Stimulated activated CD8-positive, alpha-beta memory T cell treated with anti-CD3 and anti-CD28 coated beads, Interleukin-15, amount 100 ng/mL, for 4 hours (primary cell): ENCODE results near the gene LYRM9.
"Not testable (repeated sequence)": the region's sequence is repeated elsewhere in the genome, so short reads cannot be mapped to it uniquely, and the experiment has no call there.

Experiments
- DNase-seq, 2 donors: peaks; one replicate each; pipeline ENCODE4 v3.0.0-alpha.2; 2020; ENCODE audit warnings: low read depth in 2 of 2

The LYRM9 gene

GRCh38 chr17:27873746-27874145, 19.4 kb downstream of the LYRM9 start:
- DNase-seq: no peak

GRCh38 chr17:27873211-27873610, 20.0 kb downstream of the LYRM9 start:
- DNase-seq: no peak

GRCh38 chr17:27872776-27873175, 20.4 kb downstream of the LYRM9 start:
- DNase-seq: no peak

- DNase-seq: no peak
Measured at GRCh38 chr17:27871407-27871806, 21.8 kb downstream of the LYRM9 start.

DNA sequence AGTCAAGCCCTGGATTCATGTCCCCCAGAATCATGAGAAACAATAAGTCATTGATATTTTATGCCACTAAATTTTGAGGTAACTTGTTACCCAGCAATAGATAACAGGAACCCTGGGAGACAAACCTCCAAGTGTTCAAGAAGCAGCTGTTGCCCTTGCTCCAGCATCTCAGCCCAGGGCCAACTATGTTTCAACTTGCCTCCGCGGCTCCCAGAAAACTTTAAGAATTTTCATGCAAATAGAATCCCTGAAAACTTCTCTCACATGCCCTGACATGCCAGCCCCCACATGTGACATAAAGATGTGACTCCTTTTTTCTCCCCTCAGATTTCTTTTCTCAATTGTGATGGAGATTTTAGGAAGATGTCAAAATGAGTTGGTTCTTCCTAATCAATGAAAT, 22.8 kb downstream of the LYRM9 start:
- DNase-seq: no peak

DNA sequence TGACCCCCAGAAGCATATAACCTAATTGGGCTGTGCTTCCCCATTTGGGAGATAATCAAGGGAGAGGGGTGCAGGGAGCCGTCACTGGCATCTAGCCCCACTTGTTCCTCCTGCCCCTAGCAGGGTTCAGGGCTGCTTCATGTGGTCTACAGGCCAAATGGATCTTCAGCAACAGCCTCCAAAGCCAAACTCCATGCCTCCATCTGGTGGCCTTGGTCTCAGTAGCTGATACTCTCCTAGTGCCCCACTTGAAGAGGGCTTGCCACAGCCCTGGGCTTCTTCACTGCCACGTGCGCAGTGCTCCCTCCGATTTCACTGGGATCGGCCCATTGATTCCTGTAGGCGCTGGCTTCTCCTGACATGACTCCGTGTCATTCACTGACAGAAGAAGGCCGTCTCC, 24.6 kb downstream of the LYRM9 start:
- DNase-seq: no peak

GRCh38 chr17:27862840-27863239, 30.3 kb downstream of the LYRM9 start:
- DNase-seq: no peak

- no peak for DNase-seq
Measured at GRCh38 chr17:27862004-27862403, 31.2 kb downstream of the LYRM9 start.

GRCh38 chr17:27860971-27861664, 32.0 kb downstream of the LYRM9 start:
- no peak for DNase-seq

DNA sequence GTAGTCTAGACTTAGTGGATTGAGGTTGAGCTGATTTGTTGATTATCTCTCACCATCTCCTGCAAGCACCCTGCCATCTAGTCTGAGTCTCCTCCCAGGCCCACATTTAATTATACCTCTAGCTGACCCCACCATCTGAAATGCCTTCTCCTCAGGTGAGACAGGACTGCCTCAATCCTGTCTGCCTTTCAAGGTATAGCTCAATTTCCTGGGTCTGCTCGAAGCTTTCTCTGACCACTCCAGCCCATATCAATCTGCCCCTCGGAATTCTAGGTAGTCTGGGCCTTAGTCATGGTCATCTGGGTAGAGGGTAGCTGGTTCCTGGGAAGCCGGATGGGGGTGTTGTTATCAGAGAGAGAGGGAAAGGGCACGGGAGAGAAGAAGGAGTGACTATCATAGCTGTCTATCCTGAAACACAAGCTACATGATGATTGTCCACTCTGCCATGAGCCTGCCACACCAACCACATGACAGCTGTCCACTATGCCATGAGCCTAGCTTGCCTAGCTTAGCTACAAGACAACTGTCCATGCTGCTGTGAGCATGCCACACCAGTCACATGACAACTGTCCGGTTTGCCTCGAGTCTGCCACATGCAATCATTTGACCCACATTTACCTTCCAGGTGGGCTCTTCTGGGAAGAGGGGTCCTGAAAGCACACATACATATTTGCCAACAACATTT, 34.4 kb downstream of the LYRM9 start:
- no peak for DNase-seq

GRCh38 chr17:27856676-27857432, 36.3 kb downstream of the LYRM9 start:
- DNase-seq: no peak

GRCh38 chr17:27855454-27855853, 37.7 kb downstream of the LYRM9 start:
- no peak for DNase-seq

DNA sequence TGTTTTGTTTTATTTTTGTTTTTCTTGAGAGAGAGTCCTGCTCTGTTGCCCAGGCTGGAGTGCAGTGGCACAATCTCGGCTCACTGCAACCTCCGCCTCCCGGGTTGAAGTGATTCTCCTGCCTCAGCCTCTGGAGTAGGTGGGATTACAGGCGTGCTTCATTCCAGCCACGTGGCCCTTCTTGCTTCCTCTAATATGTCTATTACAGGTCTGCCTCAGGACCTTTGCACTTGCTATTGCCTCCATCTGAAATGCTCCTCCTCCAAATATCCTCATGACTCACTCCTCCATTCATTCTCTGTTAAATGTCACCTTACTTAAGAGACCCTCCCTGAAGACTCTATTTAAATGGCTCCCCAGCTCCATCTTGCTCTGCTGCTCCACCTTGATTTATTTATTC, 39.0 kb downstream of the LYRM9 start:
- no peak for DNase-seq

DNA sequence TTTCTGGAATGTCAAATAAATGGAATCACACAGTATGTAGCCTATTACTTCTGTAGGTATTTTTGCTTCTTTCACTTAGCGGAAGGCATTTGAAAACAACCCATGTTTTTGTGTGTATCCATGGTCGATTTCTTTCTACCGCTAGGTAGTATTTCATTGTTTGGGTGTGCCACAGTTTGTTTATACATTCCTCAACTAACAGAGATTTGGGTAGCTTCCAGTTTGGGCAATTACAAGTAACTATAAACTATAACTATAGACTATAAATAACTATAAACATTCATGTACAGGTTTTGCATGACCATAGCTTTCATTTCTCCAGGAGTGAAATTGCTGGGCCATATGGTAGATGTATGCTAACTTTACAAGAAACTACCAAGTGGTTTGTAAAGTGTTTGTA, 40.1 kb downstream of the LYRM9 start:
- no peak for DNase-seq

- DNase-seq: no peak
Measured at GRCh38 chr17:27849474-27850185, 43.5 kb downstream of the LYRM9 start.

GRCh38 chr17:27848931-27849330, 44.2 kb downstream of the LYRM9 start:
- no peak for DNase-seq

DNA sequence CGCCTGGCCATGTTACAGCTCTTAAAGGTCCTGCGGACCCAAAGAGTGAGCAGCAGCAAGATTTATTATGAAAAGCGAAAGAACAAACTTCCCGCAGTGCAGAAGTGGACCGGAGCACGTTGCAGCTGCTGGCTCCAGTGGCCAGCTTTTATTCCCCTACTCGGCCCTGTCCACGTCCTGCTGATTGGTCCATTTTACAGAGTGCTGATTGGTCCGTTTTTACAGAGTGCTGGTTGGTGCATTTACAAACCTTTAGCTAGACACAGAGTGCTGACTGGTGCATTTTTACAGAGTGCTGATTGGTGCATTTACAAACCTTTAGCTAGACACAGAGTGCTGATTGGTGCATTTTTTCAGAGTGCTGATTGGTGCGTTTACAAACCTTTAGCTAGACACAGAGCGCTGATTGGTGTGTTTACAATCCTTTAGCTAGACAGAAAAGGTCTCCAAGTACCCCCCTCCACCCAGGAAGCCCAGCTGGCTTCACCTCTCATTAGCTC, 46.3 kb downstream of the LYRM9 start:
- DNase-seq: not testable (repeated sequence)

DNA sequence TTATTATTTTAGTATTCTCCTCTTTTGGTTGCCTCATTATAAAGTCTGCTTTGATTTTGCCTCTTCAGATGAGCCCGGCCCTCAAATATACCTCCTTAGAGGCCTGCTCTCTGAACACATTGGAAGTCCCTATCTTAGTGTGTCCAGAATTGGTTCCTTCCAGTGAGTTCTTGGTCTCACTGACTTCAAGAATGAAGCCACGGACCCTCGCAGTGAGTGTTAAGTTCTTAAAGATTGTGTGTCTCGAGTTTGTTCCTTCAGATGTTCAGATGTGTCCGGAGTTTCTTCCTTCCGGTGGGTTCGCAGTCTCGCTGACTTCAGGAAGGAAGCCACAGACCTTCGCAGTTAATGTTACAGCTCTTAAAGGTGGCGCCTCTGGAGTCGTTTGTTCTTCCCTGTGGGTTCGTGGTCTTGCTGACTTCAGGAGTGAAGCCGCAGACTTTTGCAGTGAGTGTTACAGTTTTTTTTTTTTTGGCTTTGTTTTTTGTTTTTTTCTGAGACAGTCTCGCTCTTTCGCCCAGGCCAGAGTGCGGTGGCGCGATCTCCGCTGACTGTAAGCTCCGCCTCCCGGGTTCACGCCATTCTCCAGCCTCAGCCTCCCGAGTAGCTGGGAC, 47.0 kb downstream of the LYRM9 start:
- DNase-seq: peak in 1 of 2 donors; percentile 6

- no peak for DNase-seq
Measured at GRCh38 chr17:27845264-27846041, 47.7 kb downstream of the LYRM9 start.

GRCh38 chr17:27840688-27841087, 52.5 kb downstream of the LYRM9 start:
- no peak for DNase-seq

- not testable (repeated sequence) for DNase-seq
Measured at GRCh38 chr17:27840406-27840678, 52.8 kb downstream of the LYRM9 start.
